ENCODE data around the gene DDX42.

DDX42 gene

GRCh38 chr17:63826468-63827001, 52.6 kb downstream of the DDX42 start:
- H3K9me3 Mint-ChIP-seq, result no peaks in the 10 kb centered on the region
- H3K36me3 Mint-ChIP-seq, result peaks cover 48% of the 10 kb centered on the region
- peaks cover 69% of the 10 kb centered on the region for H3K4me1 Mint-ChIP-seq
- H3K27me3 Mint-ChIP-seq, result no peaks in the 10 kb centered on the region
- peak overlapping the region; percentile 100 for H3K27ac Mint-ChIP-seq
- peak overlapping the region; percentile 98 for H3K4me3 Mint-ChIP-seq

GRCh38 chr17:63827002-63827800, 53.2 kb downstream of the DDX42 start, which contains the start of the genes FTSJ3 and PSMC5:
TSS of gene FTSJ3 (minus strand) at chr17:63827663. CDS start at chr17:63826902, 761 bp downstream.
TSS of gene PSMC5 (plus strand) at chr17:63827431. CDS start at chr17:63827491, 60 bp downstream.
- Mint-ChIP-seq H3K27me3 (no peaks in the 10 kb centered on the region), H3K9me3 (no peaks in the 10 kb centered on the region), H3K27ac (peak within 1 kb of the TSS; percentile 100), H3K4me1 (peaks cover 72% of the 10 kb centered on the region), H3K36me3 (peaks cover 49% of the 10 kb centered on the region), H3K4me3 (peak within 1 kb of the TSS; percentile 98)

GRCh38 chr17:63827801-63828221, 53.8 kb downstream of the DDX42 start:
- Mint-ChIP-seq H3K36me3 (peaks cover 48% of the 10 kb centered on the region), H3K9me3 (no peaks in the 10 kb centered on the region), H3K27ac (peak overlapping the region; percentile 100), H3K4me1 (peaks cover 72% of the 10 kb centered on the region), H3K4me3 (peak overlapping the region; percentile 98), H3K27me3 (no peaks in the 10 kb centered on the region)

GRCh38 chr17:63828936-63829335, 55.0 kb downstream of the DDX42 start:
- H3K36me3 Mint-ChIP-seq, result peaks cover 40% of the 10 kb centered on the region
- peaks cover 66% of the 10 kb centered on the region for H3K4me1 Mint-ChIP-seq
- H3K9me3 Mint-ChIP-seq, result no peaks in the 10 kb centered on the region
- H3K27me3 Mint-ChIP-seq, result no peaks in the 10 kb centered on the region
- peak overlapping the region; percentile 98 for H3K4me3 Mint-ChIP-seq
- no peak overlapping the region for H3K27ac Mint-ChIP-seq

- Mint-ChIP-seq H3K4me3 (peak overlapping the region; percentile 98), H3K27me3 (no peaks in the 10 kb centered on the region), H3K4me1 (peaks cover 65% of the 10 kb centered on the region), H3K27ac (peak overlapping the region; percentile 94), H3K36me3 (peaks cover 35% of the 10 kb centered on the region), H3K9me3 (no peaks in the 10 kb centered on the region)
Measured at GRCh38 chr17:63830278-63830677, 56.3 kb downstream of the DDX42 start.

GRCh38 chr17:63830904-63831491, 57.0 kb downstream of the DDX42 start:
- Mint-ChIP-seq H3K9me3 (no peaks in the 10 kb centered on the region), H3K27ac (peak overlapping the region; percentile 68), H3K4me3 (peak overlapping the region; percentile 56), H3K27me3 (no peaks in the 10 kb centered on the region), H3K36me3 (peaks cover 32% of the 10 kb centered on the region), H3K4me1 (peaks cover 66% of the 10 kb centered on the region)

- peak overlapping the region; percentile 68 for H3K27ac Mint-ChIP-seq
- H3K9me3 Mint-ChIP-seq, result no peaks in the 10 kb centered on the region
- H3K36me3 Mint-ChIP-seq, result peaks cover 32% of the 10 kb centered on the region
- peaks cover 66% of the 10 kb centered on the region for H3K4me1 Mint-ChIP-seq
- H3K27me3 Mint-ChIP-seq, result no peaks in the 10 kb centered on the region
- no peak overlapping the region for H3K4me3 Mint-ChIP-seq
Measured at GRCh38 chr17:63831505-63831904, 57.5 kb downstream of the DDX42 start.

GRCh38 chr17:63832014-63832413, 58.0 kb downstream of the DDX42 start:
- H3K27ac Mint-ChIP-seq, result peak overlapping the region; percentile 68
- peaks cover 69% of the 10 kb centered on the region for H3K4me1 Mint-ChIP-seq
- H3K4me3 Mint-ChIP-seq, result no peak overlapping the region
- H3K27me3 Mint-ChIP-seq, result no peaks in the 10 kb centered on the region
- no peaks in the 10 kb centered on the region for H3K9me3 Mint-ChIP-seq
- peaks cover 30% of the 10 kb centered on the region for H3K36me3 Mint-ChIP-seq

- no peaks in the 10 kb centered on the region for H3K9me3 Mint-ChIP-seq
- H3K4me1 Mint-ChIP-seq, result peaks cover 69% of the 10 kb centered on the region
- no peak overlapping the region for H3K4me3 Mint-ChIP-seq
- H3K27ac Mint-ChIP-seq, result peak overlapping the region; percentile 59
- no peaks in the 10 kb centered on the region for H3K27me3 Mint-ChIP-seq
- peaks cover 28% of the 10 kb centered on the region for H3K36me3 Mint-ChIP-seq
Measured at GRCh38 chr17:63832455-63832854, 58.5 kb downstream of the DDX42 start.

GRCh38 chr17:63833026-63833740, 59.2 kb downstream of the DDX42 start:
- H3K27ac Mint-ChIP-seq, result no peak overlapping the region
- H3K4me3 Mint-ChIP-seq, result no peak overlapping the region
- no peaks in the 10 kb centered on the region for H3K9me3 Mint-ChIP-seq
- H3K27me3 Mint-ChIP-seq, result no peaks in the 10 kb centered on the region
- peaks cover 70% of the 10 kb centered on the region for H3K4me1 Mint-ChIP-seq
- H3K36me3 Mint-ChIP-seq, result peaks cover 25% of the 10 kb centered on the region

GRCh38 chr17:63833741-63834373, 59.9 kb downstream of the DDX42 start:
- Mint-ChIP-seq H3K27ac (peak overlapping the region; percentile 12), H3K4me1 (peaks cover 70% of the 10 kb centered on the region), H3K4me3 (no peak overlapping the region)

GRCh38 chr17:63834431-63835166, 60.6 kb downstream of the DDX42 start:
- Mint-ChIP-seq H3K4me1 (peaks cover 70% of the 10 kb centered on the region), H3K4me3 (no peak overlapping the region), H3K9me3 (no peaks in the 10 kb centered on the region), H3K27ac (peak overlapping the region; percentile 72), H3K36me3 (peaks cover 22% of the 10 kb centered on the region), H3K27me3 (no peaks in the 10 kb centered on the region)

More at GRCh38 chr17:63833741-63834373, 59.9 kb downstream of the DDX42 start:
- H3K27me3 Mint-ChIP-seq, result no peaks in the 10 kb centered on the region
- no peaks in the 10 kb centered on the region for H3K9me3 Mint-ChIP-seq
- H3K36me3 Mint-ChIP-seq, result peaks cover 23% of the 10 kb centered on the region

GRCh38 chr17:63835167-63835720, 61.3 kb downstream of the DDX42 start:
- H3K27ac Mint-ChIP-seq, result peak overlapping the region; percentile 37
- no peaks in the 10 kb centered on the region for H3K27me3 Mint-ChIP-seq
- H3K9me3 Mint-ChIP-seq, result no peaks in the 10 kb centered on the region
- H3K4me1 Mint-ChIP-seq, result peaks cover 65% of the 10 kb centered on the region
- H3K36me3 Mint-ChIP-seq, result peaks cover 15% of the 10 kb centered on the region
- no peak overlapping the region for H3K4me3 Mint-ChIP-seq

- H3K36me3 Mint-ChIP-seq, result peaks cover 6% of the 10 kb centered on the region
- peaks cover 62% of the 10 kb centered on the region for H3K4me1 Mint-ChIP-seq
- no peak overlapping the region for H3K4me3 Mint-ChIP-seq
- no peaks in the 10 kb centered on the region for H3K9me3 Mint-ChIP-seq
- no peak overlapping the region for H3K27ac Mint-ChIP-seq
- H3K27me3 Mint-ChIP-seq, result no peaks in the 10 kb centered on the region
Measured at GRCh38 chr17:63836811-63837210, 62.8 kb downstream of the DDX42 start.

Measured in activated naive CD4-positive, alpha-beta T cell treated with anti-CD3 and anti-CD28 coated beads, Interleukin-2, amount 50 U/mL, for 24 hours (primary cell).